ENCODE data around the gene NDUFA13.

The NDUFA13 gene

DNA sequence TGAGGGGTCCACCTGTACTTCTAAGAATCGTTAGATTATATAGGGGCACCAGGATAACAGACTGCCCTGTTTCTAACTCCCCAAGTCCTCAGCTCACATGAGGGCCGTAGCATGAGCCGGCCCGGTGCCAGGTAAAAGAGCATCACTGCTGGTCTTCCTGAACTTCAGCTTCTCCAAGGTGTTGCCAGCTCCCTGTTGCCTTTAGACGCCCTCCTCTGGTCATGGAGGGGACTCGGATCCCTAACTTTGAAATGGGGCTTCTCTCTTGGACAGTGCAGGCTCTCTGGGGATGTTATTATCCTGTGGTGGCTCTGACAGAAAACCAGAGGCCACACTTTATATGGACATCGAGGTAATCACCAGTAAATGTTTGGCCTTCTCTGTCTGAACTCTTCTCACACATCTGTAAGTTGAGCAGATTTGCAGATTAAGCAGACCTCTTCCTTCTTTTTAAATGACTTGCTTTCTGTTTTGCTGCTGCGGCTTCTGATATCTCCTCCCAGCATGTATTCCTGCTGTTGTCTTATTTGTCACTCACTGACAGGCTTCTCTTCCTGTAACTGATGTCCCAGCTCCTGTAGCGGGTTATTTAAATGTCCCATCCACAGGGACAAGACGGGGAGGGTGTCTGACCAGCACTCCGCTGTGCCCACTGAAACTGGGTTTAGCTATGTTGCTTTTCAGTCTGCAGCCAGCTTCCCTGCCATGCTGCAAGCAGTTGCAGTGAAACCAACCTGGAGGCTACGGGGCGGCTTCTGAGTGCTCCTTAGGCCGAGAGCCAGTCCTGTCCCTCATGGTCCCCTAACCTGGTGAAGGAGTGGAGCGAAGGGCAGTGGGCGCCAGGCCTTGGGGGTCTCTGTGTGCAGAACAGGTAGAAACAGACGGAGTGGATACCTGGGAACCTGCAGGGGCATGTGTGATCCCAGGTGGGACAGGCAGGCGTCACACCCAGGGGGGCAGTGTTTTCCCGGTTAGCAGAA lies 39.9 kb upstream of the NDUFA13 start:
- no peak overlapping the region for H3K4me3 ChIP-seq (ENCODE audit: low read depth, low read length)
- no peak for DNase-seq (ENCODE audit: low read depth)
- TF ChIP-seq, protein P1, sequence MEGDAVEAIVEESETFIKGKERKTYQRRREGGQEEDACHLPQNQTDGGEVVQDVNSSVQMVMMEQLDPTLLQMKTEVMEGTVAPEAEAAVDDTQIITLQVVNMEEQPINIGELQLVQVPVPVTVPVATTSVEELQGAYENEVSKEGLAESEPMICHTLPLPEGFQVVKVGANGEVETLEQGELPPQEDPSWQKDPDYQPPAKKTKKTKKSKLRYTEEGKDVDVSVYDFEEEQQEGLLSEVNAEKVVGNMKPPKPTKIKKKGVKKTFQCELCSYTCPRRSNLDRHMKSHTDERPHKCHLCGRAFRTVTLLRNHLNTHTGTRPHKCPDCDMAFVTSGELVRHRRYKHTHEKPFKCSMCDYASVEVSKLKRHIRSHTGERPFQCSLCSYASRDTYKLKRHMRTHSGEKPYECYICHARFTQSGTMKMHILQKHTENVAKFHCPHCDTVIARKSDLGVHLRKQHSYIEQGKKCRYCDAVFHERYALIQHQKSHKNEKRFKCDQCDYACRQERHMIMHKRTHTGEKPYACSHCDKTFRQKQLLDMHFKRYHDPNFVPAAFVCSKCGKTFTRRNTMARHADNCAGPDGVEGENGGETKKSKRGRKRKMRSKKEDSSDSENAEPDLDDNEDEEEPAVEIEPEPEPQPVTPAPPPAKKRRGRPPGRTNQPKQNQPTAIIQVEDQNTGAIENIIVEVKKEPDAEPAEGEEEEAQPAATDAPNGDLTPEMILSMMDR (IDR thresholded peaks at IDR 0.05; ENCODE audit: control insufficient read depth, extremely low read depth, insufficient read depth): peak; percentile 39

DNA sequence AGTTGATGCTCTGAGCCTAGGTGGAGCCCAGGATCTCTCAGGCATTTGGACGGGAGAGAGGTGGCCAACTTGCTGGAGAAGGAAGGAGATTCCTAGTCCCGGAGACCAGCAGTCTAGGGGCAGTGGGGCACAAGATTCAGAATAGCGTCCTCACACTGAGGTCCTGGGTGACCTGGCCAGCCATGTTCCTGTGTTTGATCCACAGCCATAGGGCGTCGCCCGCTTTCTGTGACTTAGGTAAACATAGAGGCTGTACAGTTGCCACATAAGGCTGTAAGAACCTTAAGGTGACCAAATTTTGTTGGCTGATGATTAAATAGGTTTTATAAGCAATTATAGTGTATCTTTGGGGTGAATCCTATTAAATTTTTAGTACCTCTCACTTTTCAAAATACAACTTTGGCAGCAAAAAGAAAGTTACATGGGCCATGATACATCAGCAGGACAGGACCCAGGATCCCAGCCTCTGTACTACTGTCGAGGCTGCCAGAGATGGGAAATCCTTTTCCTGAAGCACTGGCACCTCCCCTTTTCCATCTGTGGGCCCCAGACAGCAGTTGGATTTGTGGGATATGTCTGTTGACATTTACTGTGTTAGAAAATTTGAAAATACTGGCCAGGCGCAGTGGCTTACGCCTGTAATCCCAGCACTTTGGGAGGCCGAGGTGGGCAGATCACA lies 38.2 kb upstream of the NDUFA13 start:
- H3K4me3 ChIP-seq (ENCODE audit: low read depth, low read length): no peak overlapping the region
- peak; percentile 59 for DNase-seq (ENCODE audit: low read depth)
- TF ChIP-seq, protein P1 (IDR thresholded peaks at IDR 0.05; ENCODE audit: control insufficient read depth, extremely low read depth, insufficient read depth): no peak

GRCh38 chr19:19480688-19481087 lies 35.3 kb upstream of the NDUFA13 start:
- TF ChIP-seq, protein P1 (IDR thresholded peaks at IDR 0.05; ENCODE audit: control insufficient read depth, extremely low read depth, insufficient read depth): no peak
- H3K4me3 ChIP-seq (ENCODE audit: low read depth, low read length): no peak overlapping the region
- DNase-seq (ENCODE audit: low read depth): no peak

GRCh38 chr19:19482809-19483596 lies 33.0 kb upstream of the NDUFA13 start:
- H3K4me3 ChIP-seq (ENCODE audit: low read depth, low read length): no peak overlapping the region
- no peak for DNase-seq (ENCODE audit: low read depth)
- TF ChIP-seq, protein P1 (IDR thresholded peaks at IDR 0.05; ENCODE audit: control insufficient read depth, extremely low read depth, insufficient read depth): no peak

DNA sequence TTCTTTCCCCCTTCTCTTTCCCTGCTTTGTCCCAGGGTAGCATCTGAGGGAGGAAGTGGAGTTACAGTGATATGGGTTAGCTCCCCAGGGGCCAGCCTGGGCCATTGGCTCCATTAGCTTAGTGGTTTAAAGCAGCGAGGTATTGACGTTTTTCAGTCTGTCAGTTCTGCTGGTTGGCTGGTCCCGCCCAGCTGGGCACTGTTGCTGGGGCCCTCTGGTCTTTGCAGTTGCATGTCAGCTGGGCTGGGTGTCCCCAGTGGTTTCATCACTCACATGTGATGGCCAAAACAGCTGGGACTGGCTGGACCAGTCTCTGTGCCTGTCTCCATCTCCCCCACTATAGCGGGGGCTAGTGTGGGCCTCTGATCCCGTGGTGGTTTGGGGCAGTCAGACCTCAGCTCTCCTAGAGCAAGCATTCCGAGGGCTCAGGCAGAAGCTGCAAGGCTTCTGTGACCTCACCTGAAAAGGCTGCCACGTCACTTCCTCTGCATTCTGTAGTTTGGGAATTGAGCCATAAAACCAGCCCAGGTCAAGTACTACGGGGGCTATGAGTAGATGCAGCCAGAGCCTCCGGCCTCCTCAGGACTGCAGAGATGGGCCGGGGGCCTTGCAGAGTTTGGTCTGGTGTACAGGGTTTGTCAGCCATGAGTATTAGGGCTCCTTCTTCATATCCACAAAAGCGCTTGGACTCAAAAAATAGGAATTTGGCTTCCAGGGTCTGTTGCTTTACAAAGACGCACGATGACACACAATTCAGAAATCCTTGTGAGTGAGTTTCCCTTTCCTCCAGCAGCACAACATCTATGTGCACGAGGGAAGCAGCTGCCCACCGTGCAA lies 30.6 kb upstream of the NDUFA13 start:
- DNase-seq (ENCODE audit: low read depth): no peak
- TF ChIP-seq, protein P1 (IDR thresholded peaks at IDR 0.05; ENCODE audit: control insufficient read depth, extremely low read depth, insufficient read depth): no peak
- H3K4me3 ChIP-seq (ENCODE audit: low read depth, low read length): no peak overlapping the region

- H3K4me3 ChIP-seq (ENCODE audit: low read depth, low read length): no peak overlapping the region
- TF ChIP-seq, protein P1 (IDR thresholded peaks at IDR 0.05; ENCODE audit: control insufficient read depth, extremely low read depth, insufficient read depth): no peak
- DNase-seq (ENCODE audit: low read depth): no peak
These were observed 30.1 kb upstream of the NDUFA13 start for GRCh38 chr19:19485998-19486290.
